SH-SY5Y (cell line): ENCODE data around the gene EZH1.

Experiments
- GATA2 ChIP-seq: IDR thresholded peaks from 2 replicates; pipeline ENCODE4 v1.6.1; 2011; ENCODE audit warnings: mild to moderate bottlenecking, low read depth, low read length
- GATA3 ChIP-seq: IDR thresholded peaks from 2 replicates; pipeline ENCODE4 v1.6.1; 2011; ENCODE audit warnings: low read depth, mild to moderate bottlenecking, low read length, moderate library complexity

EZH1 gene

DNA sequence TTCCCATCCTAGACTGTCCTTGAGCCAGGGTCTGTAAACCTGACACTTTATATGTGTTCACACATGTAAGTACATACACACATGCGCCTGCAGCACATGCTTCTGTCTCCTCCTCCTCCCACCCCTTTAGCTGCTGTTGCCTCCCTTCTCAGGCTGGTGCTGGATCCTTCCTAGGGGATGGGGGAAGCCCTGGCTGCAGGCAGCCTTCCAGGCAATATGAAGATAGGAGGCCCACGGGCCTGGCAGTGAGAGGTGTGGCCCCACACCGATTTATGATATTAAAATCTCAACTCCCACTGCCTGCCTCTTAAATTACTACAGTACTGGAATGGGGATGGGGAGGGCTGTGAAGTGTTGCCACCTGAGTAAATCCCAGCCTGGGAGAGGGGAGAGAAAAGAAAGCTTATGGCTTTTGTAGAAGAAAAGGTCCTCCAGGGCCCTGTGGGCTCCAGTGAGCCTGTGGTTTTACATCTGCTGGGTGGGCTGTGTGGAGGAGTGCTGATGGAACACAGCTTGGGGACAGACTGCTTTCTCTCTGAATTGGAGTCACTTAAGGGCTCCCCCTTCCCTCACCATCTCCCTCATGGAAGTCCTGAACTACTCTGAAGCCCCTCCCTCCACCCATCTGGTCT lies 34.6 kb upstream of the EZH1 start:
- no peak for TF ChIP-seq GATA2
- TF ChIP-seq GATA3, result no peak

DNA sequence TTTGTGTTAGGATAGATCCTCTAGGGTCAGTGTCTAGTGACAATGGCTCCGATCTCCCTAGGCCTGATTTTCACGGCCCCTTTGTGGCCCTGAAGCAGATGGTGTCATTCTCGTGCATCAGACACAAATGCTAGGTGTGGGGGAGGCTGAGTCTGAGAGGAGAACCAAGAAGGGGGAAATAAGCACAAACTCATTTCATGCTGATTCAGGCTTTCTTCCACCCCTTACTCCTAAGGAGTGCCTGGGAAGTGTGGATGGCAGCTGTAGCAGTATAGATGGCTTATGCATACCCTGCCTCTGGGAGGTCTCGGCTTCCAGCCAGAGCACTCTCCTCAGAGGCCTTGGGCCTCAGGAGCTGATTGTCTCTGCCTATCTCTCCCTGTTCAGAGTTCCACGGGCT lies 33.7 kb upstream of the EZH1 start:
- TF ChIP-seq GATA3 (no peak), GATA2 (no peak)

DNA sequence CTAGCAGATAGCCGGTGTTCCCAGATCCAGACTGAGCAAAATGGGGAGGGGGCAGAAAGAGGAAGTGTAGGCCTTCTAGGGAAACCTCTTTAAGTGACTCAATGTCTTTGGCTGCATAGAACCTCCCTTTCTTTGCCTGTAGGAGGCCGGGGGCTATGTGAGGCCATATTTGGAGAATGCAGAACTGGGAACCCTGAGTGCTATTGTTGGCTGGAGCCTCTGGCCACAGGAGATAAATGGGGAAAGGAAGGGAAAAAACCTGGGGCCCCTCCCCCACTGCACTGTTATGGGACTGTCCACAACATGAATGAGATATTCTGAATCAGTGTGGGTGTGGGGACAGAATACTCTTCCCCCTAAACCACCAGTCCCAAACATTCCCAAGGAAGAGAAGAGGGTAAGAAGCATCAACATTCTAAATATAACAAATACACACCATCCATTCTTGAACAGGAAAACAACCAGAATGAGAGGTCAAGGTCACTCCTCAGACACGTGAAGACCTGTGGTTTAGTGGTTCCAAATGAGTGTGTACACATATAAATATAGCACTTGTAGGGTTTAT lies 30.8 kb upstream of the EZH1 start:
- no peak for TF ChIP-seq GATA3
- no peak for TF ChIP-seq GATA2

DNA sequence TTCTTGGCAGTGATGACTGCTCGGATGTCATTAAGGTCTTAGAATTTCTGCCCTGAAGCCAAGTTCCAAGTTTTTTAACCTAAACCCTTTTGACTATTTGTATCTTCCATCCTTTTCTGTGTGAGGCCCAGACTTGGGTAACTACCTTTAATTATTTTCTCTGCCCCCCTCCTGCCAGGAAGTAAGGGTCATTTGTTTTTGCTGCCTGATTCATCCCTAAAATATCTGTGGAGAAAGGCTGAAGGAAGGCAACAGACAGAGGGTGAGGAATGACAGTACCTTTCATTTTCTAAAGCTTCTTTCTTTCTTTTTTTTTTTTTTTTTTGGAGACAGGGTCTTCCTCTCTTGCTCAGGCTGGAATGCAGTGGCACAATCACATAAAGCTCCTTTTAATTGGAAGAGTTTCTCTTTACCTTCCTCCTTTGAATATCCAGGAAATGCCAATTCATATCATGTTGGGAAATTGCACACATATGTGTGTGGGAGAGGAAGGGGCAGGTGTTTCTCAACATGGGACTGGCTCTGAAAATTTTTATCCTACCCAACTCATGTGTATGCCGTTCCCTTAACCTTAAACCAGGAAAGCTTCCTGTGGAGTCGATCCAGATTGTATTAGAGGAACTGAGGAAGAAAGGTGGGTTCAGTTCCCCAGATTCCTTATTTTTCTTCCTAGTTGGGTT lies 29.4 kb upstream of the EZH1 start:
- no peak for TF ChIP-seq GATA2
- no peak for TF ChIP-seq GATA3

DNA sequence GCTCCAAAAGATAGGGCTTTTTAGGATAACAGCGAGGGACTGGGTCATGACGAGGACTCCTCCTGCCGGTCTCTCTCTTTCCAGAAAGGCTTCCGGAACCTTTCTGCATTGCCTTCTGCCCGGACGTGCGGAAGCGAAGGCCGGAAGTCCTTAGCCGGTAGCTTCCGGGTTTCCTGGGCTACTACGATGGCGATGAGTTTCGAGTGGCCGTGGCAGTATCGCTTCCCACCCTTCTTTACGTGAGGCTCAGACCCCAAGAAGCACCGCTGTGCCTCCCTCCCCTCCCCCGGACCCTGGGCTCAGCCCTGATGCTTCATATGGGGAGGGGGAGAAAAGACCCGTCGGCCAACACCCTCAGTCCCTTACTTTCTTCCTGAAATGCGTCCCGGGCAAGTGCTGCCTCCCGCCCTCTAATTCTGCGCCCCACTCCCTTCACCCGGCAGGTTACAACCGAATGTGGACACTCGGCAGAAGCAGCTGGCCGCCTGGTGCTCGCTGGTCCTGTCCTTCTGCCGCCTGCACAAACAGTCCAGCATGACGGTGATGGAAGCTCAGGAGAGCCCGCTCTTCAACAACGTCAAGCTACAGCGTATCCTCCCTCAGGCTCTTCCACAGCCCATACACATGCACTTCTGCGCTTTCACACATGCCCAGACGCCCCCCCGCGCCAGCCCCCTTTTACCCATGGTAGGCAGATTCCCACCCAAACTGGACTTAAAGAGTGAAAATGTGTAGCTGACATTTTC lies 28.6 kb upstream of the EZH1 start, which contains the start of gene VPS25:
Gene VPS25, plus strand, starts transcription at position 160 of the 746 bp plus-strand sequence. Its CDS starts 27 bp downstream, at position 187.
- TF ChIP-seq GATA3 (no peak), GATA2 (no peak)

DNA sequence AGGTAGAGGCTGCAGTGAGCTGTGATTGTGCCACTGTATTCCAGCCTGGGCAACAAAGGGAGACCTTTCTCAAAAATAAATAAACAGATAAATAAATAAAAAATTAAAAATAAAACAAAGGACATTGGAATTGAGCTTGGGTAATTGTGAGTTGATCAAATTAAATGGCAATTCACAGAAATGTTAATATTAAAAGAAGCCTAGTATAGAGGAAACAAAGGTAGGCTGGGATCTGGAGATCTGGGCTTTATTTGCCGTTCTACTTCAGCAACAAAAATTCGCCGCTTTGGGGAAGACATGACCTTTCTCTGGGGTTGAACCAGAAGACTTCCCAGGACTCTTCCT lies 28.1 kb upstream of the EZH1 start:
- TF ChIP-seq GATA3 (no peak), GATA2 (no peak)

DNA sequence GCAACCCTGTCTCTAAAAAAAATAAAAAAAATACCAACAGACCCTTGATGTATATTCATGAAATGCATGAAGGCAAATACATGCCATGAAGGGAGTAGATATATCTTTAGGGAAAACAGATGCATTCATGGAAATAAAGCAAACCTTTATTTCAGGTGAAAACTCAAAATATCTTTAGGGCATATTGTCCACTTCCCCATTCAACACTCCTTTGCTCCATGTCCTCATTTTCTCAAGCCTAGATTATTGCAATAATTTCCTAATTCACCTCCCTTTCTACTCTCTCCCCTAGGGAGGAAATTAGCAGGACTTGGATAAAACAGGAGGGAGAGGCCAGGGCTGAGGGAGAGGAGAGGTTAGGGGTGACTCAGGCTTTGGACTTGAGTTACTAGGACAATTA lies 22.7 kb upstream of the EZH1 start:
- TF ChIP-seq GATA3 (no peak), GATA2 (no peak)

DNA sequence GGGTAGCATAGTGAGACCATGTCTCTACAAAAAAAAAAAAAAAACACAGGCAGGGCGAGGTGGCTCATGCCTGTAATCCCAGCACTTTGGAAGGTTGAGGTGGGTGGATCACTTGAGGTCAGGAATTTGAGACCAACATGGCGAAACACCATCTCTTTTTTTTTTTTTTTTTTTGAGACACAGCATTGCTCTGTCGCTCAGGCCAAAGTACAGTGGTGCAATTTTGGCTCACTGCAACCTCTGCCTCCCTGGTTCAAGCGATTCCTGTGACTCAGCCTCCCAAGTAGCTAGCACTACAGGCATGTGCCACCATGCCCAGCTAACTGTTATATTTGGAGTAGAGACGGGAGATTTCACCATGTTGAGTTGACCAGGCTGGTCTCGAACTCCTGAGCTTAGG lies 21.3 kb upstream of the EZH1 start:
- TF ChIP-seq GATA2 (no peak), GATA3 (no peak)

DNA sequence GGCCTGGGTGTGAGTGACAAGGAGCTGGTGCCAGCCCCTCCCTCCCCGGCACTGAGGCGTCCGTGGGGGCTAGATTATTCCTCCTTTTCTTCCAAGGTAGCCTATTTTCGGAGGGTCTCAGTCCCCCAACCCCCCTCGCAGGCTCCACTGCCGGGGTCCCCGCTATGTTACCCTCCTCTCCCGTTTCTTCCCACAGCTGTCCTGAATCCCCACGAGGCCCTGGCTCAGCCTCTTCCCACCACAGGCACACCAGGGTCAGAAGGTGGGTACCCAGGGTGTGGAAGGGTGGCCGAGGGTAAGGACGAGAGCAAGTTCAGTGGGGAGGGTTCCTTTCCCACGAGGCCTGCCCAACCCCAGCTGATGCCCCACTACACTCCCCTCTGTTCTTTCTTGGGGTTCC lies 16.8 kb upstream of the EZH1 start:
- TF ChIP-seq GATA3, result no peak
- no peak for TF ChIP-seq GATA2

DNA sequence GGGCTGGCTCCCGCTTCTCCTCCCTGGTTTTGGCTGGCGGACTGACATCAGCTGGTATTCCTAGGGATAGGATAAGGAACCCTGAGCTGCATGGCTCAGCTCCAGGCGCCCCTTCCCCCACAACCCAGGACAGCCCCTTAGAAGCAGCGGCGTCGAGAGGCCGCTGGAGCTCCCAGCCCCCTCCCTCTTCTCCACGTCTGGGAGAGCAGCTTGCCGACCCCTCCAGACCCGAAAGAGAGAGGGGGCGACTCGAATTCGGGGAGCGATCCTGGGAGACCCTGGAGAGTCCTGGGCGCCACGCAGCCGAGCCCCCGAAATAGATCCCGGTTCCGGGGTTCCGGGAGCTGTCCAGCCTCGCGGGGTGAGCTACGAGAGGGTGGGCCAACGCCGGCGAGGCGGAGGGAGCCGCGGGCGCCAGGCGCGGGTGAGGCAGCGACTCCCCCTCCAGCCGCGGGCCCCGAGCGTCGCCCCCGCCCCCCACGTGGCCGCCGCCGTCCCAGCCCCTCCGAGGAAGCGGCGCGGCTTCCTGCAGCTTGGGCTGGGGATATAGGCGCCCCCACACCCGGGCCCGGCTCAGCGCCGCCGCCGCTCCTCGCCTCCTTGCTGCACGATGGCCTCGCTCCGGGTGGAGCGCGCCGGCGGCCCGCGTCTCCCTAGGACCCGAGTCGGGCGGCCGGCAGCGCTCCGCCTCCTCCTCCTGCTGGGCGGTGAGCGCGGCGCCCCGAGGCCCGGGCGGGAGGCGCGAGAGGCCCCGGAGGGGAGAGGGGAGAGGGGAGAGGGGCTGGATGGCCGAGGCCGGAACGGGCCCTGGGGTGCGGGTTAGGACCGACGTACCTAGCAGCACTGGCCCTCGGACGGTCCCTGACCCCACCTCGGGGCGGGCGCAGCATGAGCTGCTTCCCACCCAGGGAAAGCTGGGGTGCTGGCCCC lies 16.1 kb upstream of the EZH1 start, which contains the start of gene RAMP2:
Gene RAMP2, plus strand, starts transcription at position 576 of the 930 bp plus-strand sequence. Its CDS starts 35 bp downstream, at position 611.
- no peak for TF ChIP-seq GATA3
- TF ChIP-seq GATA2, result no peak

DNA sequence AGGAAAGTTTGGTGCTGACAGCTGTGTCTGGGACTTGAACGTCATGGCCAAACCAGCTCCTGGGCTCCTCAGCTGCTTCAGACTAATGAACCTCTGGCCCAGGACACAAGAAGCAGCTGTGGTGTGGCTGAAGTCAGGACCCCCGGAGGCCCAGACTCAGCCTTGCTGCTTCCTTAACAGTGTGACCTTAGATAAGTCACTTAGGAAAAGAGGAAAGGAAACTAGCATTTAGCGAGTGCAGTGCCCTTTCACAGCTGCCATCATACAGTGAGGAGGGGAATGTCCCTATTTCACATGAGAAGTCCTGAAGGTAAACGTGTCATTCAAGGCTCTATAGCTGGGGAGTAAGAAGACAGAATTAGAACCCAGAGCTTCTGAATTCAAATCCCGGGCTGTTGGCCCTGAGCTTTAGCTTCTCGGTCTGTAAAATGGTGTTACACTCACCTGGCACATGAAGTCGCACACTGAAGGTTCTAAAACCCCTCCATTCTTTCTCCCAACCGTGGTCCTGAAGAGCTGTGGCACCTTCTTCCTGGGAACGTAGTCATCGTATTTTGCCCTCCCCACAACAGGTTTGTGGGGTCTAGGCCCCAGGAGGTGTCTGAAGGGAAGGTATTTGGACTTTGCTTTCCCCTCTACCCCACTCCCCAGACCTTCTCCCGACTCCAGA lies 15.3 kb upstream of the EZH1 start:
- TF ChIP-seq GATA2 (no peak), GATA3 (no peak)

DNA sequence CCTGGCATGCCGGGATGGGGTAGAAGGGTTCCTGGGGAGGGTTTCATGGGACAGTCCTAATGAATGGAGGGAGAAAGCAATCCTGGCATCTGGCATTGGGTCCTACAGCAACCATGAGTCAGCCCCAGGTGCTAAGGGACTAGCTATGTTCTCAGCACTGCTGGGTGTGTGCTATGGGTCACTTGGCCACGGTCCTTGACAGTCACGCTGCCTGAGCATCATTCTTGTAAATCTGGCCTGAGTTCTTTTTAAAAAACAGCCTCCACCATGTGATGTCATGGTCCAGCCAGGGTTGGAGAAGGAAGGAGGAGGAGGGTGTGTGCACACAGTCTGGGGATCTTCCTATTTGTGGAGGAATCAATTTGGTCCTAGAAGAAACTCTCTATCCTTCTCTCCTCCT lies 9.9 kb upstream of the EZH1 start:
- TF ChIP-seq GATA2 (no peak), GATA3 (no peak)

DNA sequence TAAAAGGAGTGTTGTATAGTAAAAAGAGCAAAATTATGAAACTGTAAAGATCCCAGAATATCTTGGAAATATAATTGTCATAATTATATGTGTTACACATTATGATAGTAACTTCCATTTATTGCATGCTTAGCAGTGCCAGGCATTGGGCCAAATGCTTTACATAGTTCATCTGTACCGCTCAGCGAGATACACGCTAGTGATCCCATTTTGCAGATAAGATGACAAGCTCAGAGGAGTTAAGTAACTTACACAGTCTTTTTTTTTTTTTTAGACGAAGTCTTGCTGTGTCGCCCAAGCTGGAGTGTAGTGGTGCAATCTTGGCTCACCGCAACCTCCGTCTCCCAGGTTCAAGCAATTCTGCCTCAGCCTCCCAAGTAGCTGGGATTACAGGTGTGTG lies 6.8 kb upstream of the EZH1 start:
- TF ChIP-seq GATA2 (no peak), GATA3 (no peak)
